ENCODE results near the gene PGA3. TPM values are rescaled to one million over a fixed set of nuclear protein-coding genes. Genes with fewer than 3 reads are reported as not detected.

Gene PGA3
- not detected in 2 replicates for total RNA-seq

DNA sequence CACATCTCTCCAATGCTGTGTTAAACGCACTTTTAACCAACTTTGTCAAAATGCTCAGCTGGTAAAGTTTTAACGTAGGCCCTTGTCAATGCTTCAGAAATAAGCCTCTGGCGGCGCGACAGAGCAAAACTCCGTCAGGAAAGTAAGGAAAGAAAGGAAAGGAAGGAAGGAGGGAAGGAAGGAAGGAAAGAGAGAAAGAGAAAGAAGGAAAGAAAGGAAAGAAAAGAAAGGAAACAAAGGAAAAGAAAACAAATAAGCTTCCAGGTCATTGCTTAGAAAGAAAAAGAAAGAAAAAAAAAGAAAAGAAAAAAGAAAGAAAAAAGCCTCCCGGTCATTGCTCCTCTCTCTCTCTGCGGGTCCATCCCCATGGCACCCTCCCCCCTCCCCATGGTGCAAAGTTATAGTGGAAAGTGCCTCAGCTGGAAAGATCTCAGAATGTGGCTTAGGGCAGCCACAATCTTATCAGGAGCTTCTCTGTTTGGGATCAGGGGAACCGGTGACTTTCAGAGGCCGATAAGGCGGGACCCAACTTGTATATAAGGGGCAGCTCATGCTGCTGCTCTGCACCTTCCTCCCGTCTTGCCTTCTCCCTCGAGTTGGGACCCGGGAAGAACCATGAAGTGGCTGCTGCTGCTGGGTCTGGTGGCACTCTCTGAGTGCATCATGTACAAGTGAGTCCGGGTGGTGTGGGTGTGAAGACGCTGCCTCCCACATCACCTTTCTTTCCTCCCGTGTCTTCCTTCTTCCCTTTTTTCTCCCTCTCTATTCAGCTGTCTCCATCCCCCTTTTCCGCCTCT is at the start of gene PGA3:
PGA3 (plus strand) TSS at position 566 of the 797 bp plus-strand sequence; CDS start at position 616, 50 bp downstream.

DNA sequence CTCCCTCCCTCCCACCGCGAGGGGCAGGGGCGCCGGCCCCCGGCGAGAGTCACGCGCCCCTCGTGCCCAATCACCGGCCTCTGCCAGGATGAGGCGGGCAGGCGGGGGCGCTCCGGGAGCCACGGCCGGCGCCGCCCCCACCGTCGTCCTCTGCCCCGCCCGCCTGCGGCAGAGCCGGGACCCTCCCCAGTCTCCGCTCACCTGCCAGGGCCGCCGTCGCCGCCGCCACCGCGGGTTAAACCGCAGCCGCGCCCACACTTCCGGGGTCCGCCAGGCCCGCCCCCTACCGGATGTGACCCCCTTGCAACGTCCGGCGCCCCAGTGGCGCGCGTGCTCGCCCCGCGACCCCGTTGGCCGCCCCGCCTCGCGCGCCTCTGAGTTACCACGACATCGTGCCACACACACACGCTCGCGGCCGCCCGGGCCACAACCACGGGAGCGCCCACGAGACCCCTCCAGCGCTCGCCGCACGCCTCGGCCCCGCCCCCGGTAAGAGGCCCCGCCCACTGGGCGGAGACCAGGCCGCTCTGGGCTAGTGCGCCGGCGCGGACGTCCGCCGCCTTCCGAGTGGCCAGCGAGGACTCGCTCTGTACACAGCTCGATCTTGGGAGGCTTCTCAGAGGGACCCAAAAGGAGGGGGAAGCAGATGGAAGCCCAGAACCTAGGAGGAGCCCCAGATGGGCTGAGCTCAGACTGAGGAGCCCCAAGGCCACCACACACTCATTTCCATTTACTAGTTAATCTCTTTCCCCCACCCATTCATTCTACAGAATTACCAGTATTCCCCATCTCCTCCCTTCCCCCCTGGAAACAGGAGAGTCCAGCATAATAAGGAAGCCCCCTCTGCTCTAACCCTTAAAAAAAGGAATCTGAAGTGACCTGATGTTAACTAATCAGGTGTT is 41.9 kb upstream of the PGA3 start, which contains the start of gene VPS37C:
VPS37C (minus strand) TSS at position 237 of the 902 bp plus-strand sequence. CDS start 22,597 bp downstream, outside the sequence.

DNA sequence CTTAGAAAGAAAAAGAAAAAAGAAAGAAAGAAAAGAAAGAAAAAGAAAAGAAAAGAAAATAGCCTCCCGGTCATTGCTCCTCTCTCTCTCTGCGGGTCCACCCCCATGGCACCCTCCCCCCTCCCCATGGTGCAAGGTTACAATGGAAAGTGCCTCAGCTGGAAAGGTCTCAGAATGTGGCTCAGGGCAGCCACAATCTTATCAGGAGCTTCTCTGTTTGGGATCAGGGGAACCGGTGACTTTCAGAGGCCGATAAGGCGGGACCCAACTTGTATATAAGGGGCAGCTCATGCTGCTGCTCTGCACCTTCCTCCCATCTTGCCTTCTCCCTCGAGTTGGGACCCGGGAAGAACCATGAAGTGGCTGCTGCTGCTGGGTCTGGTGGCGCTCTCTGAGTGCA is 18.7 kb downstream of the PGA3 start, which contains the start of gene PGA4:
PGA4 (plus strand) TSS at position 301 of the 400 bp plus-strand sequence; CDS start at position 355, 54 bp downstream.

DNA sequence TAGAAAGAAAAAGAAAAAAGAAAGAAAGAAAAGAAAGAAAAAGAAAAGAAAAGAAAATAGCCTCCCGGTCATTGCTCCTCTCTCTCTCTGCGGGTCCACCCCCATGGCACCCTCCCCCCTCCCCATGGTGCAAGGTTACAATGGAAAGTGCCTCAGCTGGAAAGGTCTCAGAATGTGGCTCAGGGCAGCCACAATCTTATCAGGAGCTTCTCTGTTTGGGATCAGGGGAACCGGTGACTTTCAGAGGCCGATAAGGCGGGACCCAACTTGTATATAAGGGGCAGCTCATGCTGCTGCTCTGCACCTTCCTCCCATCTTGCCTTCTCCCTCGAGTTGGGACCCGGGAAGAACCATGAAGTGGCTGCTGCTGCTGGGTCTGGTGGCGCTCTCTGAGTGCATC is 37.6 kb downstream of the PGA3 start, which contains the start of gene PGA5:
PGA5 (plus strand) TSS at position 301 of the 400 bp plus-strand sequence; CDS start at position 353, 52 bp downstream.

Other genes starting within 250 kb of the PGA3 start
- not detected in 2 replicates for gene CD6, start 231.8 kb upstream of the PGA3 start, total RNA-seq
- gene CD5, start 101.0 kb upstream of the PGA3 start, total RNA-seq = not detected in 2 replicates
- gene VPS37C, start 42.1 kb upstream of the PGA3 start, total RNA-seq = 10.5 and 12.0 TPM in 2 replicates
- gene PGA4, start 18.8 kb downstream of the PGA3 start, total RNA-seq = not detected in 2 replicates
- gene PGA5, start 37.7 kb downstream of the PGA3 start, total RNA-seq = not detected in 2 replicates
- gene VWCE, start 91.8 kb downstream of the PGA3 start, total RNA-seq = 8.9 and 13.0 TPM in 2 replicates
- 207 and 209 TPM in 2 replicates for gene DDB1, start 129.6 kb downstream of the PGA3 start, total RNA-seq
- gene TKFC, start 129.7 kb downstream of the PGA3 start, total RNA-seq = 18.6 and 55.4 TPM in 2 replicates
- gene CYB561A3, start 158.4 kb downstream of the PGA3 start, total RNA-seq = 49.5 and 83.3 TPM in 2 replicates
- gene TMEM138, start 158.9 kb downstream of the PGA3 start, total RNA-seq = 19.5 and 22.8 TPM in 2 replicates
- 12.3 and 17.0 TPM in 2 replicates for gene TMEM216, start 189.1 kb downstream of the PGA3 start, total RNA-seq
- gene CPSF7, start 226.5 kb downstream of the PGA3 start, total RNA-seq = 36.6 and 38.1 TPM in 2 replicates
- 24.6 and 55.2 TPM in 2 replicates for gene SDHAF2, start 226.6 kb downstream of the PGA3 start, total RNA-seq

Measured in cardiac atrium fibroblast (primary cell).